ENCODE measurements around the gene SPN.
"Not testable (repeated sequence)": the region's sequence is repeated elsewhere in the genome, so short reads cannot be mapped to it uniquely, and the experiment has no call there.

Gene SPN

GRCh38 chr16:29708917-29709600, 46.0 kb downstream of the SPN start:
- DNase-seq: no peak

DNA sequence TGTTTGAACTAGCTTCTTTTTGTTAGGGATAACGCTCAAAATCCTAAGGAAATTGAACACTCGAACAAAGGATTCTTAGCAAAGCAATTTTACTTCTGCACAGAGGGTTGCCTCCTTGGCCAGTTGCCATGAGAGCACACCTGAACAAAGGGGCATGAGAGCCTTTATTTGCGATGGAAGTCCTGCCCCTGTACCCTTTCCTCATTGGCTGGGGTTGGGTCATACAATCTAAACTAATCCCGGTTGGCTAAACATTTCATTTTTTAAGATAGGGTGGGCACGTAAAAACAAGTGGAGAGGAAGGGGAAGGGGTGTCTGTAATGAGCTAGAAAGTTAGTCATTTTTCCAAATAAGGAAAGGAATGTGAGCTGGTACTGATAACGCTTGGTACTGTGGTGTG, 46.6 kb downstream of the SPN start:
- DNase-seq: not testable (repeated sequence)

DNA sequence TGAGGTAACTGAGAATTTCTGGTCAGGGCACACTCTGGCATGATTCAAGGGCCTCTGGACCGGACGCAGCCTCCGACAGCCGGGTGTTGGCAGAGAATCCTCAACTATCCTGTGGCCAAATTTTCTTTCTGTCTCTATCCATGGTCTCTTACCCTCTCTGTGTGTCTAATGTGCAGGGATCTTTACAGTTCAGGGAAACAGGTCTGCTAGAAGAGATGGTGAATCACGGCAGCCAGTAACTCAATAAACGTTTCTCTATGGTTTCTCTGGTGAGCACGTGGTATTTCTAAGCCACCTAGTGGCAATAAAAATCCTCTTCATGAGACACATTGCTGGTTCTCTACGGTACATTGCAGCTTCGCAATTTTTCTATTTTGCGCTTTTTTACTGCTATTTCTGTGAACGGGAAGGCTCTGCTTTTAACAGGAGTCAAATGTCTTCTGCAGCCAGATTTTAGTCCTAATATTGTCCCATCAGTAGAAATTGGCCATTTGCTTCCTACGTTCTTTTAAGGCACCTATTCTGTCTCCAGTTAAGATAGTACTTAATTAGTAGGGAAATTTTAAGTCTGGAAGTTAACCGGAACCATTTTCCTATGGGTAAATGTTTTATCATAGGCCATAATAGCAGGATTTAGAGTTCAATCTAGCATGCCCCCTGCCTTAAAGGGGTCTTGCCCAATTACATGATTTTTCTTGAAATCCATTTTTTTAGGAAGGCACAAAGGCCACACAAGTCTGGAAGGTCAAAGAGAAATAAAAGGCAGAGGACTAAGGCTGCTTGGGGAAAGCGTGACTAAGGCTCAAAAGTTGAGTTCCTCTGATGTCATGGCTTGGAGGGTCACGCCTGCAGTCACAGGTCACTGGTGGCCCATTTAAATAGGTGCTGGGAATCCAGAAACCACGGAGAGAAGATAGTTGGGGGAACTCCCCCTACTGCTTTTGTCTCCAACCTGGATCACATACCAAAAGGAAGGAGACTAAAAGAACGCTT, 47.5 kb downstream of the SPN start:
- DNase-seq: peak; percentile 24

DNA sequence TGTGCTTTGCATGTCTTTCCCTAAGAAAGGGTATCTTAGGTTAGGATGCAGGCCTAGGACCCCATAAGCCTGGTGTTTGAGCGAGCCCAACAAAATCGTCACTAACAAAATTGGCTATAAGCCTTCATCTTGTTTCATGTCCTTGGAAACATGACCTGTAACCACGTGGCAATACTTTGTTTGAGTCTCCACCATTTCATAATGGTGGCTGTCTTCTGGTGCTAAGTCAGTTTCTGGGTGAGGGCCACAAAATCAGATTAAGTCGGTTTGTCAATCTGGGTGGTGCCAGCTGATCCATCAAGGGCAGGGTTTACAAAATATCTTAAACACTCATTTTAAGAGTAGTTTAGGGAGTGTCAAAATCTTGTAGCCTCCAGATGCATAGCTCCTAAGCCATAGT, 49.8 kb downstream of the SPN start:
- DNase-seq: no peak

DNA sequence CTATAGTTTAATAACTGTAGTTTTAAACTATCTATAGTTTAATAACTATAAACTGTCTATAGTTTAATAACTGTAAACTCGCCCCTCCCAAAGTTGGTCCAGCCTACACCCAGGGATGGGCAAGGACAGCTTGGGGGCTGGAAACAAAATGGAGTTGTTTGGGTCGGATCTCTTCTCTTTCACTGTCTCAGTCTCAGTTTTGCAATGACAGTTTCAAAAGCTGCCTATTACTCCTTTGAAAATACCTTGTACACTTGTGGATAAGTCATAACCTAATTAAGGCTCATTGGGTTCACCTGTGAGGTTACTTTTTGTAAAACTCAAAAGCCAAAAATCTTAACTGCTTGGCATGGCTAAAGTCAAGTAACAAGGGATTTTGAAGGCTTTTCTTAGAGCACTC, 51.3 kb downstream of the SPN start:
- no peak for DNase-seq

DNA sequence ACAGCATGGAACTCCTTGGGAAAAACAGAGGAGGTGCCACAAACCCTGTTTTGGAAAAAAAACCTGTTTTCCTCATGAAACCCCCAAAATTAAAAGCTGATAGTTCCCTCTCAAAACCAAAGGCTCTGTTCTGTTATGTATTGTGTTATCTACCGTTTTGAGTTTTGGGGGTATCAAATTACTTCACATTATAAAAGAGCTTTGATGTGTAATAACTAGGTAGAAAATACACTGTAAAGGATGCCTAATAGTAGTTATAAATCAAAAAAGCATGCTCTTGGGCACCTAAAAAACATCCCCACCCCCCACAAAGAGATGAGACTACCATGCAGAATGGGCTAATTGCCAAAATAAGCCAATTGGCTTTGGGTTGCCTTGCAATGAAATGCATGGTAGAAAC, 51.9 kb downstream of the SPN start:
- no peak for DNase-seq

GRCh38 chr16:29717113-29717512, 54.1 kb downstream of the SPN start:
- no peak for DNase-seq

DNA sequence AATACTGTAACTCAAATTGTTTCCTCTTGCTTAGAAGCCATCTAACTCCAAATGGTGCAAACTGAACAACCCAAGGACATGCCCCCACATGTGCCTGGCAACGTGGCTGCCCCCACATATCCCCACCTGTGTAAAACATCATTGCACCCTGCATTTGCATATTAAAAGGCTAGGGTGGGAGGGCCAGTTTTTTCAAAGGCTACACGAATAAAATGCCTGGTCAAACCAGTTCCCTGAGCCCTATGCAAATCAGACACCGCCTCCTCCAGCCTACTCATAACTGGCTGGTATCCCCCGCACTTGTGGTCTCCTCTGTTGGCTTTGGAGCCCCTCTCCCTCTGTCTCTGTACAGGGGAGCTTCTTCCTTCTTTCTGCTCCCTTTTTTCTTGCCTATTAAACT, 56.0 kb downstream of the SPN start:
- DNase-seq: no peak

Measured in GDM1 (cell line).